CD14-positive monocyte (primary cell): Measurements from ENCODE around the gene MYO7A. TPM values are rescaled to one million over a fixed set of nuclear protein-coding genes. Genes with fewer than 3 reads are reported as not detected.

Experiments
- DNase-seq, 3 donors: peaks; one replicate each; pipeline ENCODE4 v3.0.0-alpha.2; 2011 to 2022
- H2AFZ ChIP-seq: 2 replicates; pipeline ENCODE4 v1.6.0; 2012; ENCODE audit warnings: mild to moderate bottlenecking, low read depth, low read length, inconsistent platforms; ENCODE audit not compliant: insufficient read depth, poor library complexity, severe bottlenecking
- H3K27ac ChIP-seq, 2 donors: 1 replicate in 1 of 2; 2 replicates in 1 of 2; pipeline ENCODE4 v1.5.1; 2012 to 2013; ENCODE audit warnings: low read length in 2 of 2, control low read depth in 1 of 2, inconsistent platforms in 1 of 2, low read depth in 1 of 2, mild to moderate bottlenecking in 1 of 2
- H3K27me3 ChIP-seq, 2 donors: one replicate each; pipeline versions ENCODE4 v1.6.0 to v1.6.1; 2011 to 2013; ENCODE audit warnings: low read length in 2 of 2; ENCODE audit not compliant: control insufficient read depth in 2 of 2, insufficient read depth in 2 of 2
- H3K36me3 ChIP-seq, 2 donors: replicated peaks in 1 of 2; 1 replicate in 1 of 2; 2 replicates in 1 of 2; pipeline versions ENCODE4 v1.5.1 to v1.6.1; 2012 to 2013; ENCODE audit warnings: low read length in 2 of 2, control low read depth in 1 of 2, inconsistent platforms in 1 of 2, mild to moderate bottlenecking in 1 of 2; ENCODE audit not compliant: insufficient read depth in 2 of 2, control insufficient read depth in 1 of 2
- H3K4me1 ChIP-seq, 2 donors: 1 replicate in 1 of 2; 2 replicates in 1 of 2; pipeline versions ENCODE4 v1.5.1 to v1.6.1; 2012 to 2013; ENCODE audit warnings: low read length in 2 of 2, control low read depth in 1 of 2, inconsistent platforms in 1 of 2, mild to moderate bottlenecking in 1 of 2, moderate library complexity in 1 of 2; ENCODE audit not compliant: insufficient read depth in 2 of 2, control insufficient read depth in 1 of 2
- H3K4me2 ChIP-seq: replicated peaks from 2 replicates; pipeline ENCODE3; 2012; ENCODE audit warnings: low read length, moderate library complexity, mild to moderate bottlenecking; ENCODE audit not compliant: poor library complexity, severe bottlenecking; ENCODE audit errors: extremely low read depth
- H3K4me3 ChIP-seq, 3 experiments: fragments of 200-600 bp in 1 of 3; sonication (generic) in 1 of 3; replicated peaks in 1 of 3; 1 replicate in 2 of 3; 2 replicates in 1 of 3; pipeline ENCODE4 v1.5.1; 2011 to 2013; ENCODE audit warnings: low read length in 3 of 3, mild to moderate bottlenecking in 3 of 3, control low read depth in 2 of 3, low read depth in 2 of 3, inconsistent platforms in 1 of 3, moderate library complexity in 1 of 3
- H3K79me2 ChIP-seq: 2 replicates; pipeline ENCODE4 v1.6.0; 2012; ENCODE audit warnings: mild to moderate bottlenecking, control low read depth, inconsistent platforms, low read length, moderate library complexity; ENCODE audit not compliant: insufficient read depth
- H3K9ac ChIP-seq: 2 replicates; pipeline ENCODE4 v1.6.0; 2017; ENCODE audit warnings: low read length, mild to moderate bottlenecking; ENCODE audit not compliant: insufficient read depth, poor library complexity, severe bottlenecking
- H3K9me3 ChIP-seq, 2 donors: replicated peaks in 1 of 2; 1 replicate in 1 of 2; 2 replicates in 1 of 2; pipeline versions ENCODE4 v1.5.1 to v1.6.1; 2012 to 2013; ENCODE audit warnings: low read length in 2 of 2, control low read depth in 1 of 2; ENCODE audit not compliant: control insufficient read depth in 1 of 2, insufficient read depth in 1 of 2
- H4K20me1 ChIP-seq: 2 replicates; pipeline ENCODE4 v1.6.0; 2012; ENCODE audit warnings: mild to moderate bottlenecking, low read length, control low read depth, moderate library complexity; ENCODE audit not compliant: insufficient read depth
- H3K27ac Mint-ChIP-seq, 7 donors: one replicate each; pipeline ENCODE4 v1.8.0; 2020; ENCODE audit warnings: mild to moderate bottlenecking in 7 of 7, mixed read lengths in 7 of 7, moderate library complexity in 6 of 7, inconsistent platforms in 2 of 7
- H3K27me3 Mint-ChIP-seq, 3 donors: one replicate each; pipeline ENCODE4 v1.8.0; 2021 to 2022; ENCODE audit warnings: low read depth in 3 of 3, mild to moderate bottlenecking in 3 of 3, mixed read lengths in 3 of 3, moderate library complexity in 3 of 3, inconsistent platforms in 1 of 3
- H3K36me3 Mint-ChIP-seq, 2 donors: one replicate each; pipeline ENCODE4 v1.8.0; 2020; ENCODE audit warnings: mixed read lengths in 2 of 2, inconsistent platforms in 1 of 2, mild to moderate bottlenecking in 1 of 2
- H3K4me1 Mint-ChIP-seq: one replicate; pipeline ENCODE4 v1.8.0; 2020; ENCODE audit warnings: mild to moderate bottlenecking, mixed read lengths
- H3K4me3 Mint-ChIP-seq, 2 donors: one replicate each; pipeline ENCODE4 v1.8.0; 2020; ENCODE audit warnings: mild to moderate bottlenecking in 2 of 2, mixed read lengths in 2 of 2, moderate library complexity in 1 of 2
- H3K9me3 Mint-ChIP-seq, 7 donors: one replicate each; pipeline ENCODE4 v1.8.0; 2020 to 2022; ENCODE audit warnings: mixed read lengths in 7 of 7, mild to moderate bottlenecking in 6 of 7, moderate library complexity in 6 of 7, inconsistent platforms in 2 of 7
- WGBS: methylation state at CpG from one replicate; pipeline ENCODE4 v1.1.5; 2013; ENCODE audit warnings: missing lambda C conversion rate; ENCODE audit not compliant: insufficient coverage; 5-methylcytosine and 5-hydroxymethylcytosine counted together
- intact Hi-C, 2 donors: fragments of 100-400 bp; cut with micrococcal nuclease; formaldehyde crosslinking; loops; one replicate each; pipeline versions ENCODE4 v1.15.0 to v1.15.1; 2023
- polyA plus RNA-seq, 3 donors: library from polyadenylated mRNA; depleted of rRNA in 1 of 3; unstranded in 2 of 3; stranded (reverse) in 1 of 3; fragments of 300-500 nt in 2 of 3; fragments of >200 nt in 1 of 3; fragmentation: Illumina TruSeq in 2 of 3; gene quantifications; 1 replicate in 2 of 3; 2 replicates in 1 of 3; pipeline ENCODE4 v1.2.3, GENCODE V29; 2012 to 2021
- TF ChIP-seq, protein P1 (sequence below): fragments of 200-600 bp; IDR thresholded peaks from one replicate; pipeline ENCODE4 v1.8.0; 2022; ENCODE audit warnings: antibody characterized with exemption, mild to moderate bottlenecking

Gene MYO7A
- polyA plus RNA-seq, 3 donors, result 3.5 to 7.8 (median 3.6) TPM

DNA sequence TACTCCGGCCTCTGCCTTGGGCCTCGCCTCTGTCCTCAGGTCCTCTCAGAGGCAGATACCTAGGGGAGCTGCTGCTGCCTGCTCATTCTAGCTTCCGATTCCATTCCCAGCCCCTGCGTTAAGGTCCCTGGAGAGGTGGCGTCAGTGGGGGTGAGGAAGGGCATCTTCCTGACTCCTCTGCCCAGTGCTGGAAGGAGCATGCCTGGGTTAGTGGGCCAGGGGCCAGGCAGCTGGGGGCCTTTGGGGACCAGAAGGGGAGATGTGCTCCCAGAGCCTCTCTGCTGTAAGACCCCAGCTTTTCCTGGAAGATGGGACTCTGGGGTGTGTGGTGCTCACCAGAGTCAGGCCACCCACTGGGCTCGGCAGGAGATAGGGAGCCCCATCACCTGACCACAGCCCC is 3.6 kb upstream of the MYO7A start:
- H3K36me3 ChIP-seq, result no peaks in the 10 kb centered on the region
- Mint-ChIP-seq H3K27me3 (peaks cover 13 to 19% (median 14%) of the 10 kb centered on the region in 3 donors), H3K4me1 (peaks cover 15% of the 10 kb centered on the region), H3K36me3 (no peaks in the 10 kb centered on the region), H3K4me3 (no peak overlapping the region), H3K9me3 (peaks cover 0 to 3% (median 0%) of the 10 kb centered on the region in 7 donors), H3K27ac (no peak overlapping the region)
- intact Hi-C loops, result loop anchor here in 1 of 2 donors (10.0 kb wide), 1 partner anchor 490 kb away; no protein-coding TSS in a partner anchor
- no peaks in the 10 kb centered on the region for H3K79me2 ChIP-seq
- H3K27me3 ChIP-seq, result peaks cover 0 to 13% of the 10 kb centered on the region in 2 donors
- H3K9ac ChIP-seq, result no peak overlapping the region
- H4K20me1 ChIP-seq, result no peaks in the 10 kb centered on the region
- WGBS, result 100% methylated on average over 5 of the region's 6 CpGs
- DNase-seq, result no peak
- peaks cover 9 to 15% of the 10 kb centered on the region in 2 donors for H3K4me1 ChIP-seq
- no peaks in the 10 kb centered on the region for H3K9me3 ChIP-seq
- H2AFZ ChIP-seq, result no peak overlapping the region
- no peak overlapping the region for H3K4me2 ChIP-seq
- no peak overlapping the region for H3K27ac ChIP-seq
- H3K4me3 ChIP-seq, result no peak overlapping the region
- TF ChIP-seq, protein P1, sequence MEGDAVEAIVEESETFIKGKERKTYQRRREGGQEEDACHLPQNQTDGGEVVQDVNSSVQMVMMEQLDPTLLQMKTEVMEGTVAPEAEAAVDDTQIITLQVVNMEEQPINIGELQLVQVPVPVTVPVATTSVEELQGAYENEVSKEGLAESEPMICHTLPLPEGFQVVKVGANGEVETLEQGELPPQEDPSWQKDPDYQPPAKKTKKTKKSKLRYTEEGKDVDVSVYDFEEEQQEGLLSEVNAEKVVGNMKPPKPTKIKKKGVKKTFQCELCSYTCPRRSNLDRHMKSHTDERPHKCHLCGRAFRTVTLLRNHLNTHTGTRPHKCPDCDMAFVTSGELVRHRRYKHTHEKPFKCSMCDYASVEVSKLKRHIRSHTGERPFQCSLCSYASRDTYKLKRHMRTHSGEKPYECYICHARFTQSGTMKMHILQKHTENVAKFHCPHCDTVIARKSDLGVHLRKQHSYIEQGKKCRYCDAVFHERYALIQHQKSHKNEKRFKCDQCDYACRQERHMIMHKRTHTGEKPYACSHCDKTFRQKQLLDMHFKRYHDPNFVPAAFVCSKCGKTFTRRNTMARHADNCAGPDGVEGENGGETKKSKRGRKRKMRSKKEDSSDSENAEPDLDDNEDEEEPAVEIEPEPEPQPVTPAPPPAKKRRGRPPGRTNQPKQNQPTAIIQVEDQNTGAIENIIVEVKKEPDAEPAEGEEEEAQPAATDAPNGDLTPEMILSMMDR, result no peak

DNA sequence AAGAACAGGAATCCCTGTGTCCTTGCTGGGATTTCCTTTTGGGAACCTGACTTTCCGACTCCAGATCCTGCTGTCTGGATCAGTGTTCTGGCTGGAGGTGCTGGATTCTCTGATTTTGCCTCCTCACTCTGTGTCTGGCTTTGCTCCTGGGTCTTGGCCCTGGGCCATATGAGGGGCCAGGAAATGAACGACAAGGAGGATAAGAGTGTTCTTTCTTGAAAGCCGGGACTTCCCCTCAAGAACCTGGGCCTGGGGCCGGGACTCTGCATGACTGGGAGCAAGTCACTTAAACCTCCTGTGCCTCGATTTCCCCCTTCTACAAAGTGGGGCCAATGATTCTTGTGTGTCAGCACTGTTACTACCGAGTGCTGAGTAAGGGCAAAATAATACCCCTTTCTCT is 2.9 kb upstream of the MYO7A start:
- Histone ChIP-seq H3K27me3 (peaks cover 0 to 13% of the 10 kb centered on the region in 2 donors), H3K36me3 (no peaks in the 10 kb centered on the region), H3K9ac (no peak overlapping the region), H3K9me3 (no peaks in the 10 kb centered on the region), H3K4me2 (no peak overlapping the region), H3K79me2 (no peaks in the 10 kb centered on the region), H2AFZ (no peak overlapping the region), H3K4me1 (peaks cover 9 to 15% of the 10 kb centered on the region in 2 donors), H3K4me3 (no peak overlapping the region), H4K20me1 (no peaks in the 10 kb centered on the region), H3K27ac (no peak overlapping the region)
- H3K4me3 Mint-ChIP-seq, result no peak overlapping the region
- H3K9me3 Mint-ChIP-seq, result peaks cover 0 to 3% (median 0%) of the 10 kb centered on the region in 7 donors
- H3K27ac Mint-ChIP-seq, result no peak overlapping the region
- WGBS, result 50% methylated on average over 1 of the region's 6 CpGs
- peaks cover 15% of the 10 kb centered on the region for H3K4me1 Mint-ChIP-seq
- intact Hi-C loops, result loop anchor here in 1 of 2 donors (10.0 kb wide), 1 partner anchor 490 kb away; no protein-coding TSS in a partner anchor
- TF ChIP-seq, protein P1, result no peak
- no peak for DNase-seq
- peaks cover 13 to 19% (median 14%) of the 10 kb centered on the region in 3 donors for H3K27me3 Mint-ChIP-seq
- no peaks in the 10 kb centered on the region for H3K36me3 Mint-ChIP-seq
